GM10266 (cell line): ENCODE results near the gene CTCFL.

Experiments
- DNase-seq: peaks from one replicate; pipeline ENCODE4 v3.0.0; 2012; ENCODE audit errors: extremely low spot score
- TF ChIP-seq, protein P1 (sequence below): IDR thresholded peaks from 2 replicates; pipeline ENCODE4 v1.5.1; 2012; ENCODE audit warnings: mild to moderate bottlenecking, low read depth; ENCODE audit not compliant: control insufficient read depth, insufficient read depth; ENCODE audit errors: missing control alignments

CTCFL gene

DNA sequence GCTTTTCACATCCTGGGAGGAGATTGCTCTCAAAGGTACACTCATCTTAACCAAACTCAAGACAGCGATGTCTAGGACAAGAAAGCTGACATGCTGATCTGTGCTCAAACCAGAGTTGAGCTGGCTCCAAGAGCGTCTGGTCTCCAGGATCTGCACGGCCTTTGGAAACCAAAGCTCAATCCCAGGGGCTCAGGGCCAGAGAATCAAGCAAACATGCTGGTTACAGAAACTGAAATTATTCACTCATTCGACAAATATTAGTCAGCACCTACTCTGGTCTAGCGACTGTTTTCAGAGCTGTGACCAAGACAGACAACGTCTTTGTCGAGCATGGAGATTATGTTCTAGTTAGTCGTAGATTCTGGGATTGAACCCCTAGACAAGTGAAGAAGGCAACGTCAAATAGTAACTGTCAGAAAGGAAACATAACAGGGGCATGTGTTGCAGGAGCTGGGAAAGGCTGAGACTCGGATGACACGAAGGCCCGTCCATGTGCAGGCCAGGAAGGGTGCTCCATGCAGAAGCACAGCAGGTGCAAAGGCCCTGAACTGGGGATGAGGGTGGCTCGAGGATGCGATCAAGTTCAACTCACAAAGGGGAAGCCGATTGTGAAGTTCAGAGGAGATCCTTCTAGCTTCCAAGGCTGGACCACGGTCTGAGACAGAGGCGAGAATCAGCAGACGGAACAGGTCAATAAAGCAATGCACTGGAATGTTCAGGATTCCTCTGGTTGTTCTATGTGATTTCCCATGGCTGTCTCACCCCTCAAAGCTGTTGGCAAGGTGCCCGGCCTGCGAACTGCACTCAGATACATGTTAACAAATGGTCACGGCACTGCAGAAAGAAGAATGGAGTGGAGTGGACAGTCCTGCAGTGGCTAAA, 23.5 kb upstream of the CTCFL start:
- TF ChIP-seq, protein P1, sequence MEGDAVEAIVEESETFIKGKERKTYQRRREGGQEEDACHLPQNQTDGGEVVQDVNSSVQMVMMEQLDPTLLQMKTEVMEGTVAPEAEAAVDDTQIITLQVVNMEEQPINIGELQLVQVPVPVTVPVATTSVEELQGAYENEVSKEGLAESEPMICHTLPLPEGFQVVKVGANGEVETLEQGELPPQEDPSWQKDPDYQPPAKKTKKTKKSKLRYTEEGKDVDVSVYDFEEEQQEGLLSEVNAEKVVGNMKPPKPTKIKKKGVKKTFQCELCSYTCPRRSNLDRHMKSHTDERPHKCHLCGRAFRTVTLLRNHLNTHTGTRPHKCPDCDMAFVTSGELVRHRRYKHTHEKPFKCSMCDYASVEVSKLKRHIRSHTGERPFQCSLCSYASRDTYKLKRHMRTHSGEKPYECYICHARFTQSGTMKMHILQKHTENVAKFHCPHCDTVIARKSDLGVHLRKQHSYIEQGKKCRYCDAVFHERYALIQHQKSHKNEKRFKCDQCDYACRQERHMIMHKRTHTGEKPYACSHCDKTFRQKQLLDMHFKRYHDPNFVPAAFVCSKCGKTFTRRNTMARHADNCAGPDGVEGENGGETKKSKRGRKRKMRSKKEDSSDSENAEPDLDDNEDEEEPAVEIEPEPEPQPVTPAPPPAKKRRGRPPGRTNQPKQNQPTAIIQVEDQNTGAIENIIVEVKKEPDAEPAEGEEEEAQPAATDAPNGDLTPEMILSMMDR, result no peak
- DNase-seq, result no peak

DNA sequence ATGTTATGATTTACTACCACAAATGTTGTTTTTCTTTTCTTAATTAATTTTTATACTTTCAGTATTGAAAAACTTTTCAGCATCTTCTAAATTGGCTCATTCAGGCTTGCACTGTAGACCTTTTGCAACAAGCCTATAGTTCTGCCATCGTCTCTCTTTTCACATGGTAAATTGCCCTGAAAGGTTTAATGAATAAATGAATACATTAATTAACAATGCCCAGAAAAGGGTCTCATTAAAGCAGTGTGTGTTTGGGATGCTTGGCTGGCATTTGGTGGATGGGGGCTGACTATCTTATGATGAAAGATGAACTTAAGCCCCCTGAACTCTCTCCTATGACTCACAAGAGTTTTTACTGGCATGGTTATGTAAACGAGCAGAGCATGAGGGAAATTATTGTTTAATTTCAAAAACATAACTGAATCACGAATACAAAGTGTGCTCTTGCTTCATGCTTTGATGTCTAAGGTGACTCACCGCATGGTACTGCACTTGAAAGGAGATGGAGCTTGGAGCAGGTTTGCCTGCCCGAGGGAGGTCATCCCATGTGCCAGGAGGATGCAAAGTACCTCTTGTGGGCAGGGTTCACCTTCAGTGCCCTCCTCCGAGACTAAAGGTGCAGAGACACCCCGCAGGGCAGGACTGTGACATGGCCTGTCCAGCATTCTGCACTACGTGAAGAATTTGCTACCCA, 22.2 kb upstream of the CTCFL start:
- DNase-seq, result no peak
- TF ChIP-seq, protein P1, result no peak

DNA sequence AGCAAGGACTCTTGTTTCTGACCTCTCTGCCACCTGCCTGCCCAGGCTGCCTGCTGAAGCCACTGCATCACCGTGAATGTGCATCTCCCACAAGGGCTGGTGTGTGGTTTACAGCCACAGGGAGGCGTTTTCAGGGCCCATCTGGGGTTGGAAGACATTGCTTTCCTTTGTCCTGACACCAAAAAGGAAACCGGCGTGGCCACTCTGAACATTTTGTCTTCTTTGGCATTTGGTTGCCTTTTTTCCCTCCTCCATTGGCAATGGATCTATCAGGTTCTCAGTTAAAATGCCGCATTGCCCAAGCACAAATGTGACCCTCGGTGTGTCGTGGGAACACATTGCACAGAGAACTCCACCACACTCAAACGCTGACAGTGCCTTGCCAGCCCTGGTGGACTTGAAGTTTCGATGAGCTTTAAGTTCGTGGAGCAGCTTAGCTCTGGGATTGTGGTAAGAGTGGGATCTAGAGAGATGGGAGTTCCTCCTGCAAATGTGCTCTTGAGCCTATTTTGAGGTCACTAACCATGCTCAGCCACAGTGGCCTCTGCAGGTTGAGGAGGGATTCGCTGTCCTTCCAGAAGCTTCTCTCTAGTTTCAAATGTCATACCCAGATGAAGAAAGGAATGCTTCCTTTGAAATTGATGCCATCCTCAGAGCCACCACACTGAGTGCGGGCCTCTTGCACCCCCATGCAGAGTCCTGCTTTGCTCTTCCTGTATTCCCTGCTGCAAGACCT, 21.2 kb upstream of the CTCFL start:
- TF ChIP-seq, protein P1, result no peak
- DNase-seq, result no peak

DNA sequence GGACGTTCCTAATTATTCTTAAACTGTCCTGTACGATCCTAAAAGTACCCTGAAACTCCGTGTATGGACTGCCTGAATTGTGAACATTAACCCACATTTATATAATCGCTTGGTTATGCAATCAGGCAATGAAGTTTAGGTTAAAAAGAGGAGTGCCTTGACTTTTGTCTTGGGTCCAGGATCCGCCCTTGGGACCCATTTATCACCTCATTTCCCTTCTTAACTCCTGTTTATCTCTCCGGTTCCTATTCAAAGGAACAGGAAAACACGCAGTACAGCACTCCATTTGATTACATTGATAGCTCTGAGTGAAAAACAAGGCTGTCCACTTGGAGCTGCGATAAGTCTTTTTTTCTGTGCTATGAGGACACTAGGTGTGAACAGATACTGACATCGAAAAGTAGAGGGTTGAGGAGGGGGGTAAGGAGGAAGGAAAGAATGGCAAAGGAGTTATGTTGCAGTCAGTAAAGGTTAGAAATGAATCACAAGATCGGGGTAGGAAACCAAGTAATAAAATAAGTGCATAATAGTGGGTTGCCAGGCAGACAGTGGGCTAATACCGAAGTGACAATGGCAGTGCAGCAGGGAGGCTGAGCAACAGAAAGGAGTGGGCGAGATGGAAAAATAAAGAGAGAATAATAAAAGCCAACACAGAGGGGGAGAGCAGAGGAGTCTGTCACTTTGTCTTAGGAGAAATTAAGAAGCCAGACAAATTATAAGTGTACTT, 20.1 kb upstream of the CTCFL start:
- TF ChIP-seq, protein P1, result no peak

GRCh38 chr20:57543754-57544153, 18.8 kb upstream of the CTCFL start:
- TF ChIP-seq, protein P1, result no peak
- DNase-seq, result no peak

More for the DNA sequence above, 20.1 kb upstream of the CTCFL start:
- DNase-seq, result no peak

- TF ChIP-seq, protein P1, result no peak
- DNase-seq, result no peak
Measured at GRCh38 chr20:57540890-57541580, 16.1 kb upstream of the CTCFL start.
